Measurements from ENCODE around the gene KDM5A. TPM values are rescaled to one million over a fixed set of nuclear protein-coding genes. Genes with fewer than 3 reads are reported as not detected.
A peak's percentile ranks its signal among the peaks of the same experiment; 100 is the strongest.
"Not testable (repeated sequence)": the region's sequence is repeated elsewhere in the genome, so short reads cannot be mapped to it uniquely, and the experiment has no call there.

The KDM5A gene
- total RNA-seq, 3 donors from 2014 or later = 54.6 to 76.2 (median 74.9) TPM

GRCh38 chr12:238736-239398, 150.3 kb downstream of the KDM5A start:
- no peaks in the 10 kb centered on the region for H3K36me3 ChIP-seq (ENCODE audit: low read depth)
- no peaks in the 10 kb centered on the region for H3K4me1 ChIP-seq (ENCODE audit: low read depth)
- no peak for ATAC-seq
- TF ChIP-seq CTCF (IDR thresholded peaks at IDR 0.05) = no peak
- peaks cover 19% of the 10 kb centered on the region for H3K9me3 ChIP-seq
- intact Hi-C loops (cut with DNase I, micrococcal nuclease) = no loop called here
- no peak for DNase-seq
- no peak overlapping the region for H3K4me3 ChIP-seq

- intact Hi-C loops (cut with DNase I, micrococcal nuclease) = no loop called here
- no peak for DNase-seq
- no peak for ATAC-seq
- H3K36me3 ChIP-seq (ENCODE audit: low read depth) = no peaks in the 10 kb centered on the region
- no peak for TF ChIP-seq CTCF (IDR thresholded peaks at IDR 0.05)
- no peaks in the 10 kb centered on the region for H3K4me1 ChIP-seq (ENCODE audit: low read depth)
- H3K4me3 ChIP-seq = no peak overlapping the region
- peaks cover 19% of the 10 kb centered on the region for H3K9me3 ChIP-seq
Measured at GRCh38 chr12:238116-238515, 151.0 kb downstream of the KDM5A start.

- no peak for TF ChIP-seq CTCF (IDR thresholded peaks at IDR 0.05)
- Histone ChIP-seq H3K9me3 (peaks cover 19% of the 10 kb centered on the region), H3K36me3 (ENCODE audit: low read depth) (no peaks in the 10 kb centered on the region), H3K4me1 (ENCODE audit: low read depth) (no peaks in the 10 kb centered on the region), H3K4me3 (no peak overlapping the region)
- ATAC-seq (peak; percentile 91), DNase-seq (peak in 2 of 3 donors; percentile 41)
- intact Hi-C loops (cut with DNase I, micrococcal nuclease) = no loop called here
Measured at GRCh38 chr12:237026-237815, 151.9 kb downstream of the KDM5A start.

- no peak overlapping the region for H3K4me3 ChIP-seq
- TF ChIP-seq CTCF (IDR thresholded peaks at IDR 0.05) = no peak
- peaks cover 19% of the 10 kb centered on the region for H3K9me3 ChIP-seq
- ATAC-seq = no peak
- intact Hi-C loops (cut with DNase I, micrococcal nuclease) = no loop called here
- no peaks in the 10 kb centered on the region for H3K36me3 ChIP-seq (ENCODE audit: low read depth)
- no peak for DNase-seq
- H3K4me1 ChIP-seq (ENCODE audit: low read depth) = no peaks in the 10 kb centered on the region
Measured at GRCh38 chr12:236445-236844, 152.7 kb downstream of the KDM5A start.

- H3K9me3 ChIP-seq = peaks cover 19% of the 10 kb centered on the region
- H3K4me3 ChIP-seq; DNase-seq; H3K36me3 ChIP-seq (ENCODE audit: low read depth); H3K4me1 ChIP-seq (ENCODE audit: low read depth); ATAC-seq; intact Hi-C loops (cut with DNase I, micrococcal nuclease): not testable (repeated sequence)
Measured at GRCh38 chr12:235967-236366, 153.2 kb downstream of the KDM5A start.

GRCh38 chr12:234891-235415, 154.2 kb downstream of the KDM5A start:
- ATAC-seq (no peak), DNase-seq (no peak)
- intact Hi-C loops (cut with DNase I, micrococcal nuclease) = no loop called here
- Histone ChIP-seq H3K4me3 (no peak overlapping the region), H3K4me1 (ENCODE audit: low read depth) (no peaks in the 10 kb centered on the region), H3K36me3 (ENCODE audit: low read depth) (no peaks in the 10 kb centered on the region), H3K9me3 (peaks cover 19% of the 10 kb centered on the region)
- no peak for TF ChIP-seq CTCF (IDR thresholded peaks at IDR 0.05)
